ENCODE results near the gene NELL1.

DNA sequence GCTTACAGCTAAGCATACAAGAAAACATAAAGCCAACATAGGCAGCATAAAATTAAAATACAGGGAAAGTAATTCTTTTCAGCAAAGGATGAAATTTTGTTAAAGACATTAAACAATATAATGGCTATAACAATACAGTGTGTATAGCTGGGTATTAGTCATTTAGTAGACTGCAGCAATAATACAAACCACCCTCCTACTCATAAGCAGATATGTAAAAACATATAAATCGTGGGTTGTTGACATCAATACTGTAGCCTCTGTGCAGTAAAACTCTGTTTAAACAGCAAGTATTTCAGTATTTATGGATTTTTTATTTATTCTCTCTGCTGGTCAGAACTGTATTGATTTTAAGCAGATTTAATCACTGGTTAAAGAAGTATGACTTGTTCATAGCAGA, 884.4 kb downstream of the NELL1 start:
- TF ChIP-seq EZH2 (IDR thresholded peaks at IDR 0.05; ENCODE audit: borderline replicate concordance, low read length) = no peak
- TF ChIP-seq, protein P1, sequence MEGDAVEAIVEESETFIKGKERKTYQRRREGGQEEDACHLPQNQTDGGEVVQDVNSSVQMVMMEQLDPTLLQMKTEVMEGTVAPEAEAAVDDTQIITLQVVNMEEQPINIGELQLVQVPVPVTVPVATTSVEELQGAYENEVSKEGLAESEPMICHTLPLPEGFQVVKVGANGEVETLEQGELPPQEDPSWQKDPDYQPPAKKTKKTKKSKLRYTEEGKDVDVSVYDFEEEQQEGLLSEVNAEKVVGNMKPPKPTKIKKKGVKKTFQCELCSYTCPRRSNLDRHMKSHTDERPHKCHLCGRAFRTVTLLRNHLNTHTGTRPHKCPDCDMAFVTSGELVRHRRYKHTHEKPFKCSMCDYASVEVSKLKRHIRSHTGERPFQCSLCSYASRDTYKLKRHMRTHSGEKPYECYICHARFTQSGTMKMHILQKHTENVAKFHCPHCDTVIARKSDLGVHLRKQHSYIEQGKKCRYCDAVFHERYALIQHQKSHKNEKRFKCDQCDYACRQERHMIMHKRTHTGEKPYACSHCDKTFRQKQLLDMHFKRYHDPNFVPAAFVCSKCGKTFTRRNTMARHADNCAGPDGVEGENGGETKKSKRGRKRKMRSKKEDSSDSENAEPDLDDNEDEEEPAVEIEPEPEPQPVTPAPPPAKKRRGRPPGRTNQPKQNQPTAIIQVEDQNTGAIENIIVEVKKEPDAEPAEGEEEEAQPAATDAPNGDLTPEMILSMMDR (conservative IDR thresholded peaks at IDR 0.05 in 1 of 2, IDR thresholded peaks at IDR 0.05 in 1 of 2; ENCODE audit: extremely low read depth in 1 of 2, insufficient read depth in 1 of 2, low read depth in 1 of 2, low read length in 2 of 2) = no peak

All from mammary epithelial cell (primary cell).